NAMALWA (cell line): ENCODE measurements around the gene LIMA1.
"Not testable (repeated sequence)": the region's sequence is repeated elsewhere in the genome, so short reads cannot be mapped to it uniquely, and the experiment has no call there.

Source experiments
- DNase-seq: peaks from one replicate; pipeline ENCODE4 v3.0.0-alpha.2; 2015; ENCODE audit warnings: low spot score

Gene LIMA1

GRCh38 chr12:50247665-50248064 lies 35.7 kb downstream of the LIMA1 start:
- DNase-seq = not testable (repeated sequence)

DNA sequence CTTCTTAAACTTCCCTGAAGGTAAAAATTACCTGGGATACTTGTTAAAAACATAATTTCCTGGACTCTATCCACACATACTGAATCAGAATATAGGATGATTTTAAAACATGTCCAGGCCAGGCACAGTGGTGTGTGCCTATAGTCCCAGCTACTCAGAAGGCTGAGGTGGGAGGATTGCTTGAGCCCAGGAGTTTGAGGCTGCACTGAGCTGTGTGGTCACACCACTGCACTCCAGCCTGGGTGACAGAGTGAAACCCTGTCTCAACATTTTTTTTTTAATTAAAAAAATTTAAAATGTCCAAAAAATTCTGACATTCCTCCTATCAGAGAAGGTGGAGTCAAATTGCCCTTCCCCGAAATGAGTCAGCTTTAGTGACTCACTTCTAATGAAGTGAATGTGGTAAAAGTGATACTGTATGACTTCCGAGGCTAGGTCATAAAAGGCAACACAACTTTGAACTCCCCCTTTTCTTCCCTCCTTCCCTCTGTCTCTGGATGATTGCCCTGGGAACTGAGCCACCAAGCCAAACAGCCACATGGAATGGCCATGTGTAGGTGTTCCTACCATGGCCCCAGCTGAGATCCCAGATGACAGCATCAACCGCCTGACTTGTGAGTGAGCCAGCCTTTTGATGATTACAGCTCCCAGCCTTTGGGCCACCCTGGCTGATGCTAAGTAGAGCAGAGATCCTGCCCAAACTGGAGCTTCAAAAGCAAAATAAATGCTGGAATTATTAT lies 36.3 kb downstream of the LIMA1 start:
- no peak for DNase-seq

GRCh38 chr12:50246197-50246865 lies 37.0 kb downstream of the LIMA1 start:
- DNase-seq = no peak

DNA sequence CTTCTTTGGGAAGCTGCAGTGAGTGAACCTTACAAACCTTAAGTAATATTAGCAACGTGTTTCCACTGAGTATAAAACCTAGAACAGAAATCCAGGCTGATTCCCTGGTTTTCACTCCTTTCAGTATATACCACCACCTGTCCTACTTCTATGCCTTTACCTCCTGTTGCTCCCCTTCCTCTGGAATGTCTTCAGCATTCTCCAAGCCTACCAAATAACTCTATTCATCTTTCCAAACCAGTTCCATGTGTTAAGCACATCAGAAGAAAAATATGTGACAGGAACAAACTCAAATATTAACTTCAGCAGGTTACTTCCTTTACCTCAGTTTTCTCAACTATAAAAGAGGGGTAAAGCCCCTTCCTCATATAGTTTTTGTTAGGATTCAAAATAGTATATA lies 39.8 kb downstream of the LIMA1 start:
- DNase-seq = no peak

- no peak for DNase-seq
Observed at GRCh38 chr12:50242751-50243191, 40.5 kb downstream of the LIMA1 start.

GRCh38 chr12:50241178-50241577 lies 42.1 kb downstream of the LIMA1 start:
- DNase-seq = no peak

DNA sequence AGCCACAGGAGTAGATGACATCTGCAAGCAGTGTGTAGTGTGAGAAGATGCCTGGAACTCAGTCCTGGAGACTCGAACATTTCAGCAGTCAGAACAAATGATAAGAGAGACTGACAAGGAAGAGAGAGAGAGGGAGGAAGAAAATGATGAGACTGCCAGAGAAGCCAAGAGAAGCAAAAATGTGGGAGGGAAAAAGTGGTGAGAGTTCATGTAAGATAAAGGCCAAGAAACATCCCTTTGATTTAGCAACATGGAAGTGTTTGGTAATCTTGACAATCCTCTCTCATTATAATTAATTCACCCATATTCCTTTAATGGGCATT lies 42.6 kb downstream of the LIMA1 start:
- no peak for DNase-seq

- DNase-seq = no peak
Observed at GRCh38 chr12:50240096-50240791, 43.1 kb downstream of the LIMA1 start.

DNA sequence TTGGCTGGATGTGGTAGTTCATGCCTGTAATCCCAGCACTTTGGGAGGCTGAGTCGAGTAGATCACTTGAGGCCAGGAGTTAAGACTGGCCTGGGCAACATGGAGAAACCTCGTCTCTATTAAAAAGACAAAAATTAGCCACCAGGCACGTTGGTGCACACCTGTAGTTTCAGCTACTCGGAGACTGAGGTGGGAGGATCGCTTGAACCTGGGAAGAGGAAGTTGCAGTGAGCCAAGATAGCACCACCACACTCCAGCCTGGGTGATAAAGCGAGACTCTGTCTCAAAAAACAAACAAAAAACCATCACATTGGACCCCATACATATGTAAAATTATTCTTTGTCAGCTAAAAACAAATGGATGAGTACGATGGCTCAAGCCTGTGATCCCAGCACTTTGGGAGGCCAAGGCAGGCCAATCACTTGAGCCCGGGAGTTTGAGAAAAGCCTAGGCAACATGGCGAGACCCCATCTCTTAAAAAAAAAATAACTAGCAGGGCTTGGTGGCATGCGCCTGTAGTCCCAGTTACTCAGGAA lies 43.9 kb downstream of the LIMA1 start:
- DNase-seq = no peak

DNA sequence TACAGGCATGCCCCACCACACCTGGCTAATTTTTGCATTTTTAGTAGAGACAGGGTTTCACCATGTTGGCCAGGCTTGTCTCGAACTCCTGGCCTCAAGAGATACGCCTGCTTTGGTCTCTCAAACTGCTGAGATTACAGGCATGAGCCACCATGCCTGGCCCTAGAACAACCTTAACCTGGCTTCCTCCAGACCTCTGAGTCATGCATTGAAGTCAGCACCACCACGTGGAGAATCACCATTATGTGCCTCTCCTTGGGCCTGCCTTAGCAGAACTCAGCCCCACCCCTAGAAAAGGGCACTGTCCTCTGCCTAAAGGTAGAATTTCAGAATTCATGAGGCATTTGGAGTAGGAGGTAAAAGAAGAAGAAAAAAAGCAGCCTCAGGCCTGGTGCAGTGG lies 49.0 kb downstream of the LIMA1 start:
- no peak for DNase-seq

- no peak for DNase-seq
Observed at GRCh38 chr12:50232771-50233209, 50.5 kb downstream of the LIMA1 start.

- DNase-seq = no peak
Observed at GRCh38 chr12:50232206-50232605, 51.1 kb downstream of the LIMA1 start.

DNA sequence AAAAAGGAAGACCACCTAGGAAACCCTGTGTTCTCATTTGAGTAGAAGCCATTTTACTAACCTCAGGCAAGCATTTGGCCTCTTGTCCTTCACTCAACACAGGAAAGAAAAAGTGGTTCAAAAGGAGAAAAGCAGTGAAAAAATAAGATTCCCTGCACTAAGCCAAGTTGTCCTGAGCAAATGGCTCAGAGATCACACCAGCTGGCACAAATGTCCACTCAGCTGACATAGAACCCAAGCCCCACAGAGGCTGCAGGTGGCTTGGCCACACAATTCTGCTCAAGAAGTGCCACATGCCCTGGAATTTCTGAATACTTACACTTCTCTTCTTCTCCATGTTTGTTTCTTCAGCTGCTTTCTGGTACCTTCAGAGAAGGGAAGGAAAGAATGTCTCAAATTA lies 52.0 kb downstream of the LIMA1 start:
- DNase-seq = no peak

- no peak for DNase-seq
Observed at GRCh38 chr12:50230217-50230616, 53.1 kb downstream of the LIMA1 start.

DNA sequence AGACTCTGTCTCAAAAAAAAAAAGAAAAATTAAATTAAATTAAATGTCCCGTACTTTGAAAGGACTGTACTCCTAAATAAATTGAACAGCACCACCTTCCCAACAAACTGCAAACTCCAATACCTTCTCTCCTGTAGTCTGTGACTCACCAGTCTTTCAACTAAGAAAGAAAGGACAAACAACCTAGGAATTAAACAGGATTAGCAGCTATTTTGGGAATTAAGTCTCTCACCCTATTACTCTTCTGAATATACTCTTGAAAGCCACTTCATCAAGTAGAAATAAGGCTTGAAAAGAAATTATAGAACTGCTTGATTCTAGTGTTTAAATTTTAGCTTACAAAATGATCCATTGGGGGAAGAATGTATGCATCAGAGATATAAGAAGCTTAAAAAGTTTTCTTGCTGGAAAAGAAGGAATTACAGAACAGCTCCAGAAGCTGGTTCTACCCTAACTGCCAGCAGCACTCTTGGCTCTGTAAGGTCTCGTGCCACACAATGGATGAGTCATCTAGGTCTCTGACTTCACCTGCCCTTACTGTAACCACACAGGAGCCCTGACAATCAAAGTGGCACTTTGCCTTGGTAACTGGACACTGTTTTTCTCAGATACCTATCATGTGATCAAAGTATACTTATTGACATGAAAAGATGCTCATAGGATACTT lies 59.2 kb downstream of the LIMA1 start:
- DNase-seq = peak; percentile 67

- DNase-seq = peak; percentile 58
Observed at GRCh38 chr12:50222275-50222783, 61.0 kb downstream of the LIMA1 start.

DNA sequence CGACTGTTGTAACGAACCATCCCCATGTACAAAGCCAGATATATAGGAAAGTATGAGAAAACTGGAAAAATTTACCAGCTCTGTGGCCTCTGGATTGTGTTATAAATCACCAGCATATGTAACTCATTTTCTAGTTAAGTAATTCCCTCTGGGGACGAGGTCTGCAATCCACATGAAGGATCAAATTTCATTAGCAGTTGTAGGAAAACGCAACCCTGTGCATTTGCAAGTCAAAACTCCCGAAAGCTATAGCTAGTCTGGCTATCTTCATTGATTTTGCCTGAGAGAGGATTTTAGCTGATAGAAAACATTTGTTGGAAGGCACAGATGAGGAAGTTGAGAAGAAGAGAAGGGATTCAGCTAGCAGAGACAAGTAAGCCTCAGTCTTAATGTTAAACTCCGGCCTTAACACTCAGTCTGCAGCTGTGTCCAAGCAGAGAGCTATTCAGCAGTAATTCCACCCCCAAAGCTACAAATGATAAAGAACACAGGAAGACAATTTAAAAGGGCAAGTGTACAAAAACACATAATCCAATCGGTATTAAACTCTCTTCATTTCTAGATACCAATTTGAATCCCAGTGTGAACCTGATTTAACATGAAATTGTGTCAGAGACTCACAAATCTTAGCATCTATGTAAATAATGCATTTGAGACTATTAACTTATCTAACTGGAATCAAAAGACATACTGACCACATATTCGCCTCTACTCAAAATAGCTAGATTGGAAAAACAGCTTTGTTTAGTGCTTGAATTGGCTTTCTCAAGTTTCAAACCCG lies 61.9 kb downstream of the LIMA1 start:
- peak; percentile 69 for DNase-seq

DNA sequence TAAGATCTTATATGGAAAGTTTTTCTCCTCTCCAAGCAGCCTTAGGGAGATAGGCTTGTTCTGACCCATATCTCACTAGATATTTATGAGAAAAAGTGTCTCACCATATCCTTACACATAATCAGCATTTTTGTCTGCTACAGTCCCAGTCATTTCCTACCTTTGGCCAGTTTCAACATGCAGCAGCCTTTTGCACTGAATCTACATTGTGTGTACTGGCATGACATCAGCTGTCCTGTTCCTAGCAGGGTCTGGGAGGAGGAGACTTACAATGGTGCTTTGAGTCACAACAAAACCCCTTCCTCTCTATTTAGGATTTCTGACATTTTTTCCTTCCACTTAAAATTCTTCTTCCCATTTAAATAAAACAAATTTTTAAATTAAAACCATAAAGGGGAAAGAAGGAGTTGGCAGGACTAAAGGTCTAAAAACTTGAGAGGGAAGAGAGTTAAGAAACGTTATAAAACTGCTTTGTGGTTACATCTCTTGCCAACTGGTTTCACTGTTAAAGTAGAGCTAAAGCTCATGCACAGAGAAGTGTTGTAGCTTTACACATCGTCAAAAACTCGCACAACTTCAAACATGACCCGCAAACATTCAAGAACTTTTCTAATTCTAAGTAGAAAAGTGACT lies 62.8 kb downstream of the LIMA1 start:
- DNase-seq = peak; percentile 41

DNA sequence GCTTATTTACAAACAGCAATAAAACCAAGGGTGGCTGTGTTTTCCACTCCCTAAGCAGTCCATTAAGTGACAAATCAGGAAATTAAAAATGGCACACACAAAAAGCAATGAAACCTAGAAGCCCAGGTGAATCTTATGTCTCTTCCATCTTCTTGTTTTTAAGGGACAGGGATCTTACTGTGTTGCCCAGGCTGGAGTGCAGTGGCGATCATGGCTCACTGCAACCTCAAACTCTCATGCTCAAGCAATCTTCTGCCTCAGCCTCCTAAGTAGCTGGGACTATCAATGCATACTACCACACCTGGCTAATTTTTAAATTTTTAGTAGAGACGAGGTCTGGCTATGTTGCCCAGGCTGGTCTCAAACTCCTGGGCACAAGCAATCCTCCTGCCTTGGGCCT lies 63.8 kb downstream of the LIMA1 start:
- no peak for DNase-seq

GRCh38 chr12:50219001-50219400 lies 64.3 kb downstream of the LIMA1 start:
- not testable (repeated sequence) for DNase-seq

GRCh38 chr12:50218386-50218785 lies 64.9 kb downstream of the LIMA1 start:
- no peak for DNase-seq
